AG04449 (cell line): ENCODE measurements around the gene CISD1.

Experiments used
- CTCF ChIA-PET: fragments of 350-600 bp; formaldehyde crosslinking; extraction: SDS; loops from one replicate; lab custom pipeline; 2021; ENCODE audit warnings: antibody characterized with exemption; lab: Yijun Ruan, JAX
- POLR2A ChIA-PET: fragments of 400-600, 350-600 bp; formaldehyde crosslinking; extraction: SDS; loops from one replicate; lab custom pipeline; 2020; ENCODE audit warnings: antibody characterized with exemption, inconsistent platforms; lab: Yijun Ruan, JAX
- DNase-seq: peaks from one replicate; pipeline ENCODE4 v3.0.0-alpha.2; 2010; ENCODE audit warnings: low read depth, low spot score
- H3K4me3 ChIP-seq: 2 replicates; pipeline ENCODE4 v1.5.1; 2011; ENCODE audit warnings: low read depth, mild to moderate bottlenecking, control low read depth, low read length
- CTCF ChIP-seq: IDR thresholded peaks from one replicate; pipeline ENCODE4 v1.5.1; 2011; ENCODE audit warnings: mild to moderate bottlenecking, moderate library complexity, low read length, control low read depth, inconsistent platforms; ENCODE audit not compliant: insufficient read depth; ENCODE audit errors: missing control alignments

Gene CISD1

GRCh38 chr10:58266003-58266825 is 2.7 kb upstream of the CISD1 start:
- ChIA-PET CTCF (interaction anchor here (1.0 kb wide), 1 partner anchor 88 kb away, joined by 4 read pairs; no protein-coding TSS in a partner anchor), POLR2A (no interaction called here)
- no peak for DNase-seq
- no peak for TF ChIP-seq CTCF
- H3K4me3 ChIP-seq: peak overlapping the region; percentile 87

GRCh38 chr10:58266826-58267712 is 1.9 kb upstream of the CISD1 start:
- H3K4me3 ChIP-seq: peak overlapping the region; percentile 87
- no peak for DNase-seq
- POLR2A ChIA-PET: no interaction called here
- CTCF ChIA-PET: interaction anchor here (1.0 to 1.3 kb wide), 2 partner anchors 23 to 89 kb away, joined by 3 to 4 read pairs; no protein-coding TSS in a partner anchor
- no peak for TF ChIP-seq CTCF

GRCh38 chr10:58267713-58268453 is 1.1 kb upstream of the CISD1 start, which contains the start of gene IPMK:
Gene IPMK, minus strand, starts transcription at chr10:58267894. Its CDS starts 283 bp downstream, at chr10:58267611.
- ChIA-PET CTCF (interaction anchor here (1.3 to 3.1 kb wide), 2 partner anchors 22 to 32 kb away, joined by 3 to 13 read pairs; no protein-coding TSS in a partner anchor), POLR2A (interaction anchor here (0.6 kb wide), 1 partner anchor 55 kb away, joined by 3 read pairs; no protein-coding TSS in a partner anchor)

GRCh38 chr10:58268454-58268945 is 462 bp upstream of the CISD1 start:
- no peak for DNase-seq
- H3K4me3 ChIP-seq: peak overlapping the region; percentile 87
- ChIA-PET POLR2A (interaction anchor here (0.6 to 1.2 kb wide), 5 partner anchors 31 to 770 kb away, joined by 3 to 6 read pairs (median 3); no protein-coding TSS in a partner anchor), CTCF (interaction anchor here (0.9 to 3.1 kb wide), 4 partner anchors 15 to 91 kb away, joined by 3 to 13 read pairs (median 4); no protein-coding TSS in a partner anchor)
- TF ChIP-seq CTCF: no peak

More at GRCh38 chr10:58267713-58268453, 1.1 kb upstream of the CISD1 start, which contains the start of gene IPMK:
- H3K4me3 ChIP-seq: peak within 1 kb of the TSS; percentile 87
- no peak for DNase-seq
- TF ChIP-seq CTCF: no peak

GRCh38 chr10:58269782-58270290 is 874 bp downstream of the CISD1 start:
- no peak for DNase-seq
- TF ChIP-seq CTCF: no peak
- CTCF ChIA-PET: interaction anchor here (3.1 kb wide), 1 partner anchor 30 kb away, joined by 13 read pairs; no protein-coding TSS in a partner anchor
- peak overlapping the region; percentile 79 for H3K4me3 ChIP-seq
- POLR2A ChIA-PET: no interaction called here
